ENCODE measurements around the gene TSHZ2. TPM values are rescaled to one million over a fixed set of nuclear protein-coding genes. Genes with fewer than 3 reads are reported as not detected.

TSHZ2 gene
- total RNA-seq, 4 donors from 2014 or later = 35.6 to 83.5 (median 48.8) TPM

DNA sequence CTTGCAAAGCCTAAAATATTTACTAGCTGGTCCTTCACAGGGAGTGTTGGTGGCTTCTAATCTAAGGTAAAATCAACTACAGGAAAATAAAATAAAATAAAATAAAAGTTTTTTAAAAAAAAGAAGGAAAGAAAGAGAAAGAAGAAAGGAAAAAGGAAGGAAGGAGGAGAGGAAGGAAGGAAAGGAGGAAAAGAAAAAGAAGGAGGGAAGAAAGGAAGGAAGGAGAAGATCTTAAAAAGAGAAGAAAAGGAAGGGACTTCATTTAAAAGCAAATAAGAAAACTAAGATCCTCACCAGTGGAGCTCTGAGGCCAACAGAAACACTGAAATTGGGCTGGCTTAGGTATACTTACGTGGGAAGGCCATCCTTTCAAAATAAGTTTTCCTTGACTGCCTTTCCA, 178.4 kb downstream of the TSHZ2 start:
- TF ChIP-seq, protein P1, sequence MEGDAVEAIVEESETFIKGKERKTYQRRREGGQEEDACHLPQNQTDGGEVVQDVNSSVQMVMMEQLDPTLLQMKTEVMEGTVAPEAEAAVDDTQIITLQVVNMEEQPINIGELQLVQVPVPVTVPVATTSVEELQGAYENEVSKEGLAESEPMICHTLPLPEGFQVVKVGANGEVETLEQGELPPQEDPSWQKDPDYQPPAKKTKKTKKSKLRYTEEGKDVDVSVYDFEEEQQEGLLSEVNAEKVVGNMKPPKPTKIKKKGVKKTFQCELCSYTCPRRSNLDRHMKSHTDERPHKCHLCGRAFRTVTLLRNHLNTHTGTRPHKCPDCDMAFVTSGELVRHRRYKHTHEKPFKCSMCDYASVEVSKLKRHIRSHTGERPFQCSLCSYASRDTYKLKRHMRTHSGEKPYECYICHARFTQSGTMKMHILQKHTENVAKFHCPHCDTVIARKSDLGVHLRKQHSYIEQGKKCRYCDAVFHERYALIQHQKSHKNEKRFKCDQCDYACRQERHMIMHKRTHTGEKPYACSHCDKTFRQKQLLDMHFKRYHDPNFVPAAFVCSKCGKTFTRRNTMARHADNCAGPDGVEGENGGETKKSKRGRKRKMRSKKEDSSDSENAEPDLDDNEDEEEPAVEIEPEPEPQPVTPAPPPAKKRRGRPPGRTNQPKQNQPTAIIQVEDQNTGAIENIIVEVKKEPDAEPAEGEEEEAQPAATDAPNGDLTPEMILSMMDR (IDR thresholded peaks at IDR 0.05) = no peak
- no peak for ATAC-seq (ENCODE audit: low FRiP score)
- DNase-seq (ENCODE audit: low spot score) = no peak

DNA sequence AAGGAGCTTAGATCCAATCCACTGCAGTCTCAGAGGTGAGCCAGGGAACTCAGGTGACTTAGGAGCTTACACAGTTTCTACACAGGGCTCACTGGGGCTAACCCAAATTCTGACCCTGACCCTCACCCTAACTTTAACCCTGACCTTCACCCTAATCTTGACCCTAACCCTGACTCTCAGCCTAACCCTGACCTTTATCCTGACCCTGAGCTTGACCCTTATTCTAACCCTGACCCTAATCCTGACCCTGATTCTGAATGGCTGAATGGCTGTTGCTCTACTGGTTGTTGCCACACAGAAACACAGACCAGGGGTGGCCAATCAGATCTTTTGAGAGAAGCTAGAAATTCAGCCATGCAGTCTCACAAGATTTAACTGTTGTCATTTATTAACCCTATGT, 180.1 kb downstream of the TSHZ2 start:
- DNase-seq (ENCODE audit: low spot score) = no peak
- no peak for ATAC-seq (ENCODE audit: low FRiP score)
- TF ChIP-seq, protein P1 (IDR thresholded peaks at IDR 0.05) = no peak

- ATAC-seq (ENCODE audit: low FRiP score) = no peak
- TF ChIP-seq, protein P1 (IDR thresholded peaks at IDR 0.05) = no peak
Measured at GRCh38 chr20:53154540-53154939, 182.4 kb downstream of the TSHZ2 start.

GRCh38 chr20:53157443-53158408, 185.6 kb downstream of the TSHZ2 start:
- DNase-seq (ENCODE audit: low spot score) (no peak), ATAC-seq (ENCODE audit: low FRiP score) (no peak)
- TF ChIP-seq, protein P1 (IDR thresholded peaks at IDR 0.05) = no peak

More at GRCh38 chr20:53154540-53154939, 182.4 kb downstream of the TSHZ2 start:
- DNase-seq (ENCODE audit: low spot score) = no peak

- DNase-seq (ENCODE audit: low spot score) (no peak), ATAC-seq (ENCODE audit: low FRiP score) (no peak)
- TF ChIP-seq, protein P1 (IDR thresholded peaks at IDR 0.05) = no peak
Measured at GRCh38 chr20:53159160-53159559, 187.0 kb downstream of the TSHZ2 start.

DNA sequence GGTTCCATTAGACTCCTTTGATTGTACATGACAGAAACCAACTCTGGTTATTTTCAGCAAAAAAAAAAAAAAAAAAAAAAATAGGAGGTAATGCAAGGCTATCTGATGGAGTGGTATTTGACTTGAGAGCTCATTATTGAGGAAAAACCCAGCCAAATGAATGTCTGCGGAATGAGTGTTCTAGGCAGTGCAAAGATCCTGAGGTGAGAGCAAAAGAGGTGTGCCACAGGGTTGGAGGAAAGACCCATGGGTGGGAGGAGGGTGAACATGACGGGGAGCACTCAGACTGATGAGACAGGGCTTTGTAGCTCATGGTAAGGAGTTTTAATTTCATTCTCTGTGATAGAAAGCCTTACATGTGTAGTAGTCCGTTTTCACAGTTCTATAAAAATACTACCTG, 188.9 kb downstream of the TSHZ2 start:
- no peak for DNase-seq (ENCODE audit: low spot score)

More for the DNA sequence above, 188.9 kb downstream of the TSHZ2 start:
- no peak for ATAC-seq (ENCODE audit: low FRiP score)
- TF ChIP-seq, protein P1 (IDR thresholded peaks at IDR 0.05) = no peak
